ENCODE data around the gene NUFIP1.

The NUFIP1 gene

DNA sequence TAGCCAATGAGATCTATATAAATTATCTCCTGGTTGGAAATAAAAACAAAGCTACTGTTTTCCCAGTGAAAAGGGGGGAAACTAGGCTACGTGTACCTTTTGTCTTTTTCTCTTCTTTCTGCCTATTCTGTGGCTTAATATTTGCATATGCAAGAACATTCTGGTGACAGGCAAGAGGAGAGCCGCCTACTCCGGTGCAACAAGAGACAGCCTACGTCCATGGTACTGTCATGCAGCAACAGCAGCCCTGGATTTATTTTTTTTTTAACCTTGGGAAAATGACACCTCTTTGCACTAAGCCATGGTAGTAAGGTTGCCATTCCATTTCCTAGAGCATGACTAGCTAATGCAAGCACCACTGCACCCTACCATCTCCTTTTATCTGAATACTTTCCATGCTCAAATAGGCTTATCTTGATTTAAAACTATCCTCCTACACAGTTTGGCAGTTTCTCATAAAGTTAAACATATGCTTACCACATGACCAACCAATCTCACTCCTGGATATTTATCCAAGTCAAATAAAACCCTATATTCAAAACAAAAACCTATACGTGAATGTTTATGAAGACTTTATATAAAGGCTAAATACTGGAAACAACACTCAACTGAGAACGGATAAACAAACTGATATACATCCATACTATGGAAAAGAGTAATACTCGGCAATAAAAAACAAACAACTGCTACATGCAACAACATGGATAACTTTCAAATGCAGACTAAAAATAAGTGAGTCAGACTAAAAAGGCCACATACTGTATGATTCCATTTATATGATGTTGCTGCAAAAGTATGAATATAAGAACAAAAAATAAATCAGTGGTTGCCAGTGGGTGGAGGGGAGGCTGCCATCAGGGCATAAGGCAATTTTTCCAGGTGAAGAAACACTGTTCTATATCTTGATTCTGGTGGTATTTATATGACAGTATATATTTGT is 17.3 kb downstream of the NUFIP1 start:
- TF ChIP-seq, protein P1, sequence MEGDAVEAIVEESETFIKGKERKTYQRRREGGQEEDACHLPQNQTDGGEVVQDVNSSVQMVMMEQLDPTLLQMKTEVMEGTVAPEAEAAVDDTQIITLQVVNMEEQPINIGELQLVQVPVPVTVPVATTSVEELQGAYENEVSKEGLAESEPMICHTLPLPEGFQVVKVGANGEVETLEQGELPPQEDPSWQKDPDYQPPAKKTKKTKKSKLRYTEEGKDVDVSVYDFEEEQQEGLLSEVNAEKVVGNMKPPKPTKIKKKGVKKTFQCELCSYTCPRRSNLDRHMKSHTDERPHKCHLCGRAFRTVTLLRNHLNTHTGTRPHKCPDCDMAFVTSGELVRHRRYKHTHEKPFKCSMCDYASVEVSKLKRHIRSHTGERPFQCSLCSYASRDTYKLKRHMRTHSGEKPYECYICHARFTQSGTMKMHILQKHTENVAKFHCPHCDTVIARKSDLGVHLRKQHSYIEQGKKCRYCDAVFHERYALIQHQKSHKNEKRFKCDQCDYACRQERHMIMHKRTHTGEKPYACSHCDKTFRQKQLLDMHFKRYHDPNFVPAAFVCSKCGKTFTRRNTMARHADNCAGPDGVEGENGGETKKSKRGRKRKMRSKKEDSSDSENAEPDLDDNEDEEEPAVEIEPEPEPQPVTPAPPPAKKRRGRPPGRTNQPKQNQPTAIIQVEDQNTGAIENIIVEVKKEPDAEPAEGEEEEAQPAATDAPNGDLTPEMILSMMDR (IDR thresholded peaks at IDR 0.05; ENCODE audit: low read depth, low read length, poor library complexity, severe bottlenecking): no peak
- no peak for TF ChIP-seq EZH2phosphoT487 (IDR thresholded peaks at IDR 0.05; ENCODE audit: borderline replicate concordance, low read length)
- H3K4me3 ChIP-seq (ENCODE audit: low read length): no peak overlapping the region
- peaks cover 58% of the 10 kb centered on the region for H3K36me3 ChIP-seq (ENCODE audit: control insufficient read depth, low read length)
- 0 out of 2 replicates have a peak, but pooled peaks cover 2% of the 10 kb centered on the region for H3F3A ChIP-seq (ENCODE audit: control insufficient read depth, insufficient read depth)
- no peaks in the 10 kb centered on the region for H3K9me2 ChIP-seq (replicated peaks; ENCODE audit: control insufficient read depth, low read length)
- no peak overlapping the region for H3K27ac ChIP-seq (ENCODE audit: low read depth, low read length)
- H3K4me2 ChIP-seq (ENCODE audit: low read length): no peak overlapping the region
- H3K4me1 ChIP-seq (ENCODE audit: control insufficient read depth, low read length): peaks cover 14% of the 10 kb centered on the region
- H3K27me3 ChIP-seq (ENCODE audit: control insufficient read depth, low read length): no peaks in the 10 kb centered on the region
- no peaks in the 10 kb centered on the region; the same call in 1 of the 2 replicates for H3K79me2 ChIP-seq (ENCODE audit: control insufficient read depth, low read length)
- no peaks in the 10 kb centered on the region for H4K20me1 ChIP-seq (ENCODE audit: control insufficient read depth, insufficient read depth, low read depth, low read length)
- no peaks in the 10 kb centered on the region for H3K9me3 ChIP-seq (ENCODE audit: control insufficient read depth, insufficient read depth, low read length)

DNA sequence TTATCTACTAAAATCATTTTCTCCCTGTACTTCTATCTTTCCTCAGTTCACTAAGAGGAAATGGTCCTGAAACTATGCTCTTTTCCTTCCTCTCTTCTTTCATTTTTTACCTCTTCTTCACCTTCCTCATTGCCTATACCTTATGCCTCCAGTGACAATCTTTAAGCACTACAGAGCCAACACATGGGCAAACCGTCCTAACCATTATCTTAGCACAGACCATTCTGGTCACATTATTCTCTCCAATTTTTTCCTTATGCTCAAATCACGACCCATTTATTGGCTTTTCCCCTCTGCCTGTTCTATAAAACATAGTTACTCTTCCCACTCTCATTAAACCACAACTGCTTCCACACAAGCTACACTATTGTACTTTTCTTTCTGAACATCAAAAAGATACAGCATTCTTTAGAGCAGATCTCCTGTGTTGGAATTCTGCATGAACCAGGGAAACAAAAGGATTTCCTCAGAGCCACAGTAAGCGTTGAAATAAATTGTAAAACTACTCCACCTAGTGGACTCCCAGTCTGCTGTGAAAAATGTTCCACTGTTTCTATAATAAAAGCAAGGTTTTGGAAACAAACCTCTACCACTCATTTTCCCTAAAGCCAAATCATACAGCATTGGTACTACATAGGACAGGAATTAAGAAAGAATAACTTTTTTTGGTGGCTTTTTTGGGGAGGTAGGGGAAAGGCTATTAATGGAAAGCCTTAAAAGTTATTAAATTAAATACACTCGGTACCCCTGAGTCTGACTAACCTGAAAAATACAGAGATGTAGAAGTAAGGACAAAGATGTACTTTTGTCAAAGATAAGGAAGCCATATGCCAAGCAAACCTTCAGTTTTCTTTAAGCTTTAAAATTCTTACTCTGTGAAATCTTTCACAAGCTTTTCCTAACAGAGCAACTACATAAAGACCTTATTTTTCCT is 19.5 kb downstream of the NUFIP1 start:
- peaks cover 61% of the 10 kb centered on the region for H3K36me3 ChIP-seq (ENCODE audit: control insufficient read depth, low read length)
- TF ChIP-seq EZH2phosphoT487 (IDR thresholded peaks at IDR 0.05; ENCODE audit: borderline replicate concordance, low read length): no peak
- TF ChIP-seq, protein P1 (IDR thresholded peaks at IDR 0.05; ENCODE audit: low read depth, low read length, poor library complexity, severe bottlenecking): peak; percentile 83
- H3K4me2 ChIP-seq (ENCODE audit: low read length): no peak overlapping the region
- H3K4me1 ChIP-seq (ENCODE audit: control insufficient read depth, low read length): peaks cover 9% of the 10 kb centered on the region
- no peaks in the 10 kb centered on the region for H4K20me1 ChIP-seq (ENCODE audit: control insufficient read depth, insufficient read depth, low read depth, low read length)
- no peak overlapping the region for H3K27ac ChIP-seq (ENCODE audit: low read depth, low read length)
- H3K9me3 ChIP-seq (ENCODE audit: control insufficient read depth, insufficient read depth, low read length): 0 out of 2 replicates have a peak, but pooled peaks cover 1% of the 10 kb centered on the region
- no peaks in the 10 kb centered on the region for H3K27me3 ChIP-seq (ENCODE audit: control insufficient read depth, low read length)
- no peak overlapping the region for H3K4me3 ChIP-seq (ENCODE audit: low read length)
- H3K79me2 ChIP-seq (ENCODE audit: control insufficient read depth, low read length): no peaks in the 10 kb centered on the region; the same call in 1 of the 2 replicates
- H3F3A ChIP-seq (ENCODE audit: control insufficient read depth, insufficient read depth): 0 out of 2 replicates have a peak, but pooled peaks cover 2% of the 10 kb centered on the region
- H3K9me2 ChIP-seq (replicated peaks; ENCODE audit: control insufficient read depth, low read length): no peaks in the 10 kb centered on the region

DNA sequence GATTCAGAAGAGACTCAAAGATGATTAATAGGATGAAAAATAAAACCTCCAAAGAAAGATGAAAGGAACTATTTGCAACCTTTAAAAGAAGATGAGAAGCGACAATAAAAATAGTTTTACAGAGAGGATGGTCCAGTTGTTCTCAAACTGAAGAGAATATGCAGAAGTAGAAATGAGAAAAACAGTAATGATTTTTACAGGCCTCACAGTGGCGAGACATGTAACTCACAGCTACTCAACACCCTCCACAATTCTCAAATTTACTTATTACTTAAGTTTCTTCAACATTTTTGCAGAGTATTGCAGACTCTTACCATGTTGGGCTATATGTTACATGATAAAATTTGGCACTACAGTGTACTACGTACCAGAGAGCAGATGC is 20.8 kb downstream of the NUFIP1 start:
- no peaks in the 10 kb centered on the region for H4K20me1 ChIP-seq (ENCODE audit: control insufficient read depth, insufficient read depth, low read depth, low read length)
- H3K36me3 ChIP-seq (ENCODE audit: control insufficient read depth, low read length): peaks cover 61% of the 10 kb centered on the region
- no peaks in the 10 kb centered on the region for H3K27me3 ChIP-seq (ENCODE audit: control insufficient read depth, low read length)
- no peaks in the 10 kb centered on the region for H3K9me2 ChIP-seq (replicated peaks; ENCODE audit: control insufficient read depth, low read length)
- no peak overlapping the region for H3K4me3 ChIP-seq (ENCODE audit: low read length)
- H3K27ac ChIP-seq (ENCODE audit: low read depth, low read length): no peak overlapping the region
- TF ChIP-seq, protein P1 (IDR thresholded peaks at IDR 0.05; ENCODE audit: low read depth, low read length, poor library complexity, severe bottlenecking): no peak
- no peak for TF ChIP-seq EZH2phosphoT487 (IDR thresholded peaks at IDR 0.05; ENCODE audit: borderline replicate concordance, low read length)
- H3K4me1 ChIP-seq (ENCODE audit: control insufficient read depth, low read length): no peaks in the 10 kb centered on the region
- 0 out of 2 replicates have a peak, but pooled peaks cover 2% of the 10 kb centered on the region for H3F3A ChIP-seq (ENCODE audit: control insufficient read depth, insufficient read depth)
- H3K9me3 ChIP-seq (ENCODE audit: control insufficient read depth, insufficient read depth, low read length): 0 out of 2 replicates have a peak, but pooled peaks cover 5% of the 10 kb centered on the region
- H3K4me2 ChIP-seq (ENCODE audit: low read length): no peak overlapping the region
- H3K79me2 ChIP-seq (ENCODE audit: control insufficient read depth, low read length): no peaks in the 10 kb centered on the region; the same call in 1 of the 2 replicates

Data from DOHH2 (cell line).